ENCODE data around the gene SERF2. TPM values are rescaled to one million over a fixed set of nuclear protein-coding genes. Genes with fewer than 3 reads are reported as not detected.

The SERF2 gene
- total RNA-seq, 4 donors from 2014 or later = 518 to 789 (median 702) TPM

GRCh38 chr15:43793647-43794046, 1.5 kb downstream of the SERF2 start:
- H3K9me3 ChIP-seq = no peaks in the 10 kb centered on the region
- peaks cover 0 to 51% of the 10 kb centered on the region in 2 donors for H3K36me3 ChIP-seq
- peaks cover 5 to 61% (median 19%) of the 10 kb centered on the region in 3 donors for H3K4me1 ChIP-seq
- ATAC-seq = no peak
- WGBS, 2 donors (ENCODE audit: low coverage in 1 of 2) = 76 to 80% methylated on average over 1 to 6 of the region's 10 CpGs
- H3K4me3 ChIP-seq = peak overlapping the region; percentile 72 to 97
- peak overlapping the region in 3 of 4 donors; percentile 94 to 99 (median 96) for H3K27ac ChIP-seq
- TF ChIP-seq POLR2A (IDR thresholded peaks at IDR 0.05) (no peak), EP300 (IDR thresholded peaks at IDR 0.05) (no peak), POLR2AphosphoS5 (IDR thresholded peaks at IDR 0.05) (no peak)
- TF ChIP-seq, protein P1, sequence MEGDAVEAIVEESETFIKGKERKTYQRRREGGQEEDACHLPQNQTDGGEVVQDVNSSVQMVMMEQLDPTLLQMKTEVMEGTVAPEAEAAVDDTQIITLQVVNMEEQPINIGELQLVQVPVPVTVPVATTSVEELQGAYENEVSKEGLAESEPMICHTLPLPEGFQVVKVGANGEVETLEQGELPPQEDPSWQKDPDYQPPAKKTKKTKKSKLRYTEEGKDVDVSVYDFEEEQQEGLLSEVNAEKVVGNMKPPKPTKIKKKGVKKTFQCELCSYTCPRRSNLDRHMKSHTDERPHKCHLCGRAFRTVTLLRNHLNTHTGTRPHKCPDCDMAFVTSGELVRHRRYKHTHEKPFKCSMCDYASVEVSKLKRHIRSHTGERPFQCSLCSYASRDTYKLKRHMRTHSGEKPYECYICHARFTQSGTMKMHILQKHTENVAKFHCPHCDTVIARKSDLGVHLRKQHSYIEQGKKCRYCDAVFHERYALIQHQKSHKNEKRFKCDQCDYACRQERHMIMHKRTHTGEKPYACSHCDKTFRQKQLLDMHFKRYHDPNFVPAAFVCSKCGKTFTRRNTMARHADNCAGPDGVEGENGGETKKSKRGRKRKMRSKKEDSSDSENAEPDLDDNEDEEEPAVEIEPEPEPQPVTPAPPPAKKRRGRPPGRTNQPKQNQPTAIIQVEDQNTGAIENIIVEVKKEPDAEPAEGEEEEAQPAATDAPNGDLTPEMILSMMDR (IDR thresholded peaks at IDR 0.05) = no peak
- no peaks in the 10 kb centered on the region for H3K27me3 ChIP-seq

DNA sequence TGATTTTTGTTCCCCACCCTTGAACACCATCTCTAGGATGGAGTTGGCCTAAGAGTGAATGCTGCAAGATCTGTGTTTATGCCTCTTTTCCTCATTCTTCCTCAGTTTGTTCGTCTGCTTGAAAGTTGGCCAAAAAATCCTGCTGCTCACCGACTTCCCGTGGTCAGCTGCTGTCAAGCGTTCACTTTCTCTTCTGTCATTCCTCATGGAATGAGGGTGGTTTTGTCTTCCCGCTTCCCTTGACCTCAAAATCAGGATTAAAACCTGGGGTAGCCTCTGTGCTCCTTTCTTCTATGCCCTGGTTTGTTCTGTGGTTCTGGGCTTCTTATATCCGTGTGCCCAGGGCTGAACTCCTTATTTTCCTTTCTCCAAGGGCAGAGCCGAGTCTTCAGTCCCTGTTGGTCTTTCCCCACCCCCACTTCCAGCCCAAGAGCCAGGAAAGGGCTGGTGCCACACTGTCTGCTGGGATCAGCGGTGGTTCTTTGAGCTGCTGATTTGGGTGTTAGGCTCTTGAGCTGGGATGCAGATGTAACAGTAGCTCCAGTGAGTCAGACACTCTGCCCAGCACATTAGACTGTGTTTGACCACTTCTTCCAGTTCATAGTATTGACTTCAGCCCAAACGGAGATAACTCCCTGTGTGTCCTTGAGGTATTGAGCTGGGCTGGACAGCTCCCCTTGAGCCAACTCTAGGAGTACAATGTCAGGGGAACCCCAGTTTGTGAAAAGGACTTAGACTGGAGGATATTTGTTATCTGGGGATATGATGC, 2.3 kb downstream of the SERF2 start:
- H3K27me3 ChIP-seq = no peaks in the 10 kb centered on the region
- ATAC-seq = no peak
- peak overlapping the region in 3 of 4 donors; percentile 13 to 99 (median 96) for H3K27ac ChIP-seq
- H3K4me1 ChIP-seq = peaks cover 5 to 67% (median 20%) of the 10 kb centered on the region in 3 donors
- no peak overlapping the region for H3K4me3 ChIP-seq
- no peaks in the 10 kb centered on the region for H3K9me3 ChIP-seq
- TF ChIP-seq POLR2AphosphoS5 (IDR thresholded peaks at IDR 0.05) = no peak
- no peak for TF ChIP-seq EP300 (IDR thresholded peaks at IDR 0.05)
- TF ChIP-seq POLR2A (IDR thresholded peaks at IDR 0.05) = no peak
- TF ChIP-seq, protein P1 (IDR thresholded peaks at IDR 0.05) = no peak
- WGBS, 2 donors (ENCODE audit: low coverage in 1 of 2) = 59% methylated on average over 7 of the region's 9 CpGs; no CpG with 5 or more reads in 1 of the 2 donors
- H3K36me3 ChIP-seq = peaks cover 0 to 59% of the 10 kb centered on the region in 2 donors

- no peaks in the 10 kb centered on the region for H3K27me3 ChIP-seq
- no peak overlapping the region for H3K4me3 ChIP-seq
- peaks cover 5 to 75% (median 27%) of the 10 kb centered on the region in 3 donors for H3K4me1 ChIP-seq
- no peak for ATAC-seq
- no peaks in the 10 kb centered on the region for H3K9me3 ChIP-seq
- H3K36me3 ChIP-seq = peaks cover 0 to 65% of the 10 kb centered on the region in 2 donors
- peak overlapping the region in 2 of 4 donors; percentile 13 to 99 for H3K27ac ChIP-seq
- TF ChIP-seq, protein P1 (IDR thresholded peaks at IDR 0.05) = no peak
- TF ChIP-seq POLR2AphosphoS5 (IDR thresholded peaks at IDR 0.05) (no peak), EP300 (IDR thresholded peaks at IDR 0.05) (no peak), POLR2A (IDR thresholded peaks at IDR 0.05) (no peak)
- WGBS, 2 donors (ENCODE audit: low coverage in 1 of 2) = 80 to 100% methylated on average over 2 of the region's 2 CpGs
These were observed 3.1 kb downstream of the SERF2 start for GRCh38 chr15:43795197-43795596.

DNA sequence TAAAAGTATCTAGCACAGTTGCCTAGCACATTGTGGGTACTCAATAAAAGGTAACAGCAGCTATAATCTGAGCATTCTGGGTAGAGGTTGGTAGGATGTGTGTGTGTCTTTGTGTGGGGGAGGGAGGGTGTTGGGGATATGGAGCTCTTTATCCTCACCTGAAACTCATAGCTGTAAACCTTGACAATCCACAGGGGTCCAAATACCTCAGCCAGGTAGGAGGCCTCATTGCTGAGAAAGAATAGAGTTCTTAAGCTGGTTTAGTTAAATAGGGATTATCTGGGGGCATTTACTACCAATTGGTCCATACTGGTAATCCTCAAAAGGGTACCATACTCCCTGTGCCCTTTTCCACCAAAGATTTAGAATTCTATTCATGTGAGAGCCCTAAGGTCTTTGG, 3.9 kb downstream of the SERF2 start:
- no peaks in the 10 kb centered on the region for H3K27me3 ChIP-seq
- H3K4me1 ChIP-seq = peaks cover 5 to 79% (median 28%) of the 10 kb centered on the region in 3 donors
- peak overlapping the region in 1 of 4 donors; percentile 13 for H3K27ac ChIP-seq
- H3K36me3 ChIP-seq = peaks cover 0 to 65% of the 10 kb centered on the region in 2 donors
- H3K4me3 ChIP-seq = no peak overlapping the region
- no peak for ATAC-seq
- TF ChIP-seq EP300 (IDR thresholded peaks at IDR 0.05) = no peak
- no peak for TF ChIP-seq POLR2A (IDR thresholded peaks at IDR 0.05)
- TF ChIP-seq, protein P1 (IDR thresholded peaks at IDR 0.05) = no peak
- TF ChIP-seq POLR2AphosphoS5 (IDR thresholded peaks at IDR 0.05) = no peak
- H3K9me3 ChIP-seq = no peaks in the 10 kb centered on the region

DNA sequence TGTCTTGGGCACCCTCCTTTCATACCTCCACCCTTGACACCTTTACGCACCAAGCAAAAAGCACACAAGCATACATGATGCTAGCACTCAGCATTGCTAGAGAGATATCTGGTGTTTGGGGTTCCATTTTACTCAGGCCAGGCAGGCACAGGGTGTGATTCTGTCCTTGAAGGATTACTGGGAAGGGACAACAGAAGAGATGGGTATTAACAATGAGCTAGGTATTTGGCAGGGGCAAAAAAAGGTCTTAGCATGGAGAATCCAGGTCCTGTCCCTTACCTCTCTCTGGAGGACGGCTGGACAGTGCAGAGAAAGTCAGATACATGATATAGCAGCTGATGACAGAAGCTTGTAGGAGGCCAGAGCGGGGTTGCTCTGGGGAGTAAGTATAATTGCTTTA, 4.4 kb downstream of the SERF2 start:
- 71% methylated on average over 1 to 3 of the region's 3 CpGs for WGBS, 2 donors (ENCODE audit: low coverage in 1 of 2)
- peaks cover 0 to 67% of the 10 kb centered on the region in 2 donors for H3K36me3 ChIP-seq
- H3K27me3 ChIP-seq = no peaks in the 10 kb centered on the region
- peaks cover 5 to 80% (median 33%) of the 10 kb centered on the region in 3 donors for H3K4me1 ChIP-seq
- H3K4me3 ChIP-seq = no peak overlapping the region
- ATAC-seq = no peak
- H3K27ac ChIP-seq = peak overlapping the region in 1 of 4 donors; percentile 19
- no peaks in the 10 kb centered on the region for H3K9me3 ChIP-seq
- no peak for TF ChIP-seq POLR2A (IDR thresholded peaks at IDR 0.05)
- TF ChIP-seq, protein P1 (IDR thresholded peaks at IDR 0.05) = no peak
- no peak for TF ChIP-seq POLR2AphosphoS5 (IDR thresholded peaks at IDR 0.05)
- no peak for TF ChIP-seq EP300 (IDR thresholded peaks at IDR 0.05)

Data from gastroesophageal sphincter (tissue), 4 donors.